GF-D8 (cell line): Measurements from ENCODE around the gene ZNF320.
"Not testable (repeated sequence)": the region's sequence is repeated elsewhere in the genome, so short reads cannot be mapped to it uniquely, and the experiment has no call there.

ENCODE experiments used
- DNase-seq: peaks from one replicate; lab custom pipeline; 2025; lab: John Stamatoyannopoulos, UW

ZNF320 gene

DNA sequence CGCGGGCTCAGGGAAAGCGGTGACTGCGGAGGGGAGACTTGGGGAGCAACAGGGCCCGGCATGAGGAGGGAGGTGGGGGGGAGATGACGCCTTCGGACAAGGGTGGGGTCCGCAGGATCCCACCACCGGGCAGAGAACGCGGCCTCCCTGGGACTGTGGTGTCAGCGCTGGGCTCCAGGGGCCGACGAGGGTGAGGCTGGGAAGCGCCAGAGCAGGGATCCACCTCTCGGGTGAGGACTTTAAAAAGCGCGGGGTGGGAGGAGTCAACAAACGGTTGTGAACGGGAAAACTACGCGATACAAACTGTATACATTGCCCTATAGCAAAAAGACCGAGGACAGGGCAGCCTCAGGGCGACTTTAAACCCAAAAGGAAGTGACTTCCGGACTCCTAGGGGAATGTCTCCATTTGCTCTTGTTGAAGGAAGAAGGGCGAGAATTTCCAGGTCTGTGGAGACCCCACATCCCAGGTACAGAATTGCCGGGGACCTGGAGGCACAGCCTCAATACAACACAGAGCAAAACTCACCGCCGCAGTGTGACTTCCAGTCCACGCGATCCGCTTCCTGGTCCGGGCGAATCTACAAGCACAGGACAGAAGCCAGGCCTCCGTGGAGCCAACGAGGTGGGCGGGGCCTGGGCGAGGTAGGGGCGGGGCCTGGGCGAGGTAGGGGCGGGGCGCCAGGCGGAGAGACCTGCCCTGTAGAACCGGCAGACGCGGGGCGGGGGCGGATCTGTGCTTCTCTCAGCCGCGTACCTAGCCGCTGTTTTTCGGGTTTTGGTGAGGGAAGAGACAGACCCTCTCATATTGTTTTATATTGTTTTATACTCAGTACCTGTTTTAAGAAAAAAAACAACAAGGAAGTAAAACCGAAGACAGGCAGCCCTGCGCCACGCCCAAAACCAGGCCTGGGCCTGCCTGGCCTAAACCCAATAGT lies 25.7 kb upstream of the ZNF320 start, which contains the start of gene ZNF888:
Gene ZNF888 (minus strand): TSS at position 588 of the 937 bp plus-strand sequence. CDS start 5,555 bp downstream, outside the sequence.
- DNase-seq: peak; percentile 60

DNA sequence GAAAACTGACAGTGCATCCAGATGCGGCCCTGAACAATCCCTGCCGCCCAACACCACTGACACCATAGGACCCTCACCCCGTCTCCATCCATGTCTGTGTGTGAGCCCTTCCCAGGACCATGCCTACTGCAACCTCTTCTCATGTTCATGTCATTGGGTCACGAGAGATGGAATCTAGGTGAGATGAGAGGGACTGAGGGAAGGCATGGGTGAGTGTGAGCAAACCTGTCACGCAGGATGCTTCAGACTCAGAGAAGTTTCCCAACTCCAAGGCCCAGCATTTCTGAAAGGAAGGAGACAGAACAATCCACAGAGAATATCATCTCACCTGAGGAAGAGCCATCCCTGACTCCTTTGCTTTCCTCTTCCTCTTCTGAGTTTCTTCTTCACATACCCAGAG lies 20.1 kb upstream of the ZNF320 start:
- DNase-seq: no peak

DNA sequence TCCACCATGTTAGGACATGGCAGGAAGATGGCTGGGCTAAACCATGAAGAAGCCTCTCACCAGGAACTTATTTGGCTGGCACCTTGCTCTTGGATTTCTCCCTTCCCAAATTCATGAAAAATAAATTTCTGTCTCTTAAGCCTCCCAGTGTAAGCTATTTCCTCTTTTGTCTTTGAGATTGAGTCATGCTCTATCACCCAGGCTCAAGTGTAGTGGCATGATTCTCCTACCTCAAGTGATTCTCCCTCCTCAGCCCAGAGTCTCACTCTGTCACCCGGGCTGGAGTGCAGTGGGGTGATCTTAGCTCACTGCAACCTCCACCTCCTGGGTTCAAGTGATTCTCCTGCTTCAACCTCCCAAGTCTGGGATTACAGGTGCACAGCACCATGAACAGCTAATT lies 13.2 kb upstream of the ZNF320 start:
- DNase-seq: no peak

DNA sequence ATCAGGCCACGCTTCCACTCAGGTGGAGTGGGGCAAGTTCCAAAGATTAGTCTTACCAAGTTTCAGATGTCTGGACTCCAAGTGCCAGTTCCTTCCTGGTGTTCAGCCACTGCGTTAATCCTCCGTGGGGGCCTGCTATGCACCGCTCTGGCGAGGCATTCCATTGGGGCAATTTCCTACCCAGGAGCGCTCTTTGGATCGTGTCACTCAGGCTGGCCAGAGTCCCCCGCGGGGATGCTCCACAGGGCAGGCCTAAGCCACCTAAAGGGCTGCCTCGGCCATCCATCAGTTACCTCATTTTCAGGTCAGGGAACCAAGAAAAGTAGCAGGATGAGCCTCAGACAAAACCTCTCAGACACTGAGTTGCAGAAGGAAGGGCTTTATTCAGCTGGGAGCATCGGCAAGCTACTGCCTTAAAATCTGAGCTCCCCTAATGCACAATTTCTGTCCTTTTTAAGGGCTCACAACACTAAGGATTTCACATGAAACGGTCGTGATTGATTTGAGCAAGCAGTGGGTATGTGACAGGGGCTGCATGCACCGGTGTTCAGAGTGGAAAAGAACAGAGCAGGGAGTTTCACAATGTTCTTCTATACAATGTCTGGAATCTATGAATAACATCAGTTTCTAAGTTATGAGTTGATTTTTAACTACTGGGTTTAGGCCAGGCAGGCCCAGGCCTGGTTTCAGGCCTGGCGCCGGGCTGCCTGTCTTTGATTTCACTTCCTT lies 6.8 kb upstream of the ZNF320 start:
- DNase-seq: not testable (repeated sequence)

DNA sequence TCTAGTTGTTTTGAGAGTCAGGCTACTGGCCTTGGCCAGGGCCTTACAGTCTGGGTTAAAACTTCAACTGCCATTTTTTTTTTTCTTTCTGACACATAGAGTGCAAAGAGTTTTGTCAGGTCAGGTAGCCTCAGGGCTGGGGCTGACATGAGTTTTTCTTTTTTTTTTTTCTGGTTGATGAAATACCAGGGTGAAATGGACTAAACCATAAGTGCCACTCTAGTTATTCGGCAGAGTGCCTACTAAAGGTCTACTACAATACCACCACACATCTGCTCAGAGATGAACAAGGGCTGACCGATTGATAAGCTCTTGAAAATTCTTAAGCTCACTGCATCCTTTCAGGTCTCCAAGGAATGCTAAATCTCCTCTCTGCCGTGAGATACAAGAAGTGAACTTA lies 4.4 kb upstream of the ZNF320 start:
- no peak for DNase-seq

DNA sequence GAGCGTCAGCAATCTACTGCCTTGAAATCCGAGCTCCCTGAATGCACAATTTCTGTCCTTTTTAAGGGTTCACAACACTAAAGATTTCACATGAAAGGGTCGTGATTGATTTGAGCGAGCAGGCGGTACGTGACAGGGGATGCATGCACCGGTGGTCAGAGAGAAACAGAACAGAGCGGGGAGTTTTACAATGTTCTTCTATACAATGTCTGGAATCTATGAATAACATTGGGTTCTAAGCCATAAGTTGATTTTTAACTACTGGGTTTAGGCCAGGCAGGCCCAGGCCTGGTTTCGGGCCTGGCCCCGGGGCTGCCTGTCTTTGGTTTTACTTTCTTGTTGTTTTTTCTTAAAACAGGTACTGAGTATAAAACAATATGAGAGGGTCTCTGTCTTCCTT lies 1.2 kb upstream of the ZNF320 start:
- DNase-seq: not testable (repeated sequence)

DNA sequence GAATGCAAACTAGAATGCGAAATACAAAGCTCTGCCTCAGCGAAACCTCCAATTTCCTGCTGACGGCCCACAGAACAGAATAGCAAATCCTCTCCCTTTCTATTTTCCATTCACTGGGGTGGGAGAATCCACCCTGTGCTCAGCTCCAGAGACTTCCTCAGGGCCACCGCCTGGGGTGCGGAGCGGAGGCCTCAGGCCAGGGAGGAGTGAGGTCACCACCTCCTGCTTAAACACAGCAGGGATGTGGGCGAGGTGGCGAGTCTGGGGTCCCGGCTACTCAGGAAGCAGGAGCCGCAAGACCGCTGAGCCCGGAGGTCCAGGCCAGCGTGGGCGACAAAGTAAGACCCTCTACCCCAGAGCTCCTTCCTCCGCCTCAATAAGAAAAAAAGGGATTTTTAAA lies 666 bp upstream of the ZNF320 start:
- DNase-seq: no peak

DNA sequence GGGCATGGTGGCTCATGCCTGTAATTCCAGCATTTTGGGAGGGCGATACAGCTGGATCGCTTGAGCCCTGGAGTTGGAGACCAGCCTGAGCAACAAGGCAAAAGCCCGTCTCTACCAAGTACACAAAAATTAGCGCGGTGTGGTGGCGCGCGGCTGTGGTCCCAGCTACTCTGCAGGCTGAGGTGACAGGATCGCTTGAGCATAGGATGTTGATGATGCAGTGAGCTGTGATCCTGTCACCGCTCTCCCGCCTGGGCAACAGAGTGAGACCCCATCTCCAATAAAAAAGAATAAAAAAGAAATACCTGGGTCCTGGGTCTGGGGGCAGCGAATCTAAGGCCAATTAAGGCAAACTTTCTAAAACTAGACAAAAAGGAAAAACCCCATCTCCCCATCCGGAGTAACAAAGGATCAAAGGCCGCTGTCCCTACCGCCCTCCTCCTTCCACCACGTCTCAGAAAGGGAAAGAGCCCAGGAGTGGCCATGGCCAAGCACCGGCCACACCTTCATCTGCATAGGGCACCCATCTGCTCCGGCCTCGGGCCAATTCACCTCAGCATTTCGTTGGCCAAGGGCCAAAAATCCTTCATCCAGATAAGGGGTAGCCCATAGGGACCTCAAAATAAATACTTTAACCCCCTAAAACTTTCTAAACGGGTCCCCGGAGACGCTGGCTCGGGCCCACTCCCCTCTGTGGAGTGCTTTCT lies 851 bp downstream of the ZNF320 start:
- no peak for DNase-seq

DNA sequence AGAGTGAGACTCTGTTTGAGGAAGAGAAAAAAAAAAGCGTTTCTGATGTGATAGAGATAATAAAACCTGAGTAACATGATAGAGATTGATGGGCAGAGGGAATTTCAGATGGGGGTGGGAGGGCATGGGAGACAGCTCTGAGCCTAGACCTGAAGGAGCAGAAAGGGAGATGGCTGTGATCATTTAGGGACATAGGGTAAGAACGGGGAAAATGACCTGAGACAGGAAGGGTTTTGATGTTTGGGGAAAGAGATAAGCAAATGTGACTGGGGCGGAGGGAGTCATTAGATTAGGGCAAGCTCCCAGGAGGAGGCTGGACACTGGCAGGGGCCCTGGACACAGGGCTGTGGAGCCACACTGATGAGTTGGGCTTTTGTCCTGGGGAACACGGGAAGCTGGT lies 6.1 kb downstream of the ZNF320 start:
- DNase-seq: no peak

DNA sequence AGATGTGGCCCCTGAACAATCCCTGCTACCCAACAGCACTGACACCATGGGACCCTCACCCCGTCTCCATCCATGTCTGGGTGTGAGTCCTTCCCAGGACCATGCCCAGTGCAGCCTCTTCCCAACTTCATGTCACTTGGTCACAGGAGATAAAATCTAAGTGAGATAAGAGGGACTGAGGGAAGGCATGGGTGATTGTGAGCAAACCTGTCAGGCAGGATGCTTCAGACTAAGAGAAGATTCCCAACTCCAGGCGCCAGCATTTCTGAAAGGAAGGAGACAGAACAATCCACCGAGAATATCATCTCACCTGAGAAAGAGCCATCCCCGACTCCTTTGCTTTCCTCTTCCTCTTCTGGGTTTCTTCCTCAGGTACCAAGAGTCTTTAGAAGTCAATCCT lies 7.5 kb downstream of the ZNF320 start:
- no peak for DNase-seq

DNA sequence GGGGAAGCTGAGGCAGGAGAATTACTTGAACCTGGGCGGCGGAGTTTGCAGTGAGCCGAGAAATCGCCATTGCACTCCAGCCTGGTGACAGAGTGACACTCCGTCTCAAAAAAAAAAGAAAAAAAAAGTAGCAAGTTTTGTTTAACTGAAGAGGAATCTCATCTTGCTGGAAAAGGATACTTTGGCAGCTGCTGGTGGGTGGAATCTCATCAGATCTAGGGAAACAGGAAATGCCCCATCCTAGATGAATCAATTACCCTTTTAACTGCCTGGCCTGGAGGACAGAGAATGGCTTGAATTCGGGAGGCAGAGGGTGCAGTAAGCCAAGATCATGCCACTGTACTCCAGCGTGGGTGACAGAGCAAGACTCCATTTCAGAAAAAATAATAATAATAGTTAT lies 8.4 kb downstream of the ZNF320 start:
- no peak for DNase-seq

DNA sequence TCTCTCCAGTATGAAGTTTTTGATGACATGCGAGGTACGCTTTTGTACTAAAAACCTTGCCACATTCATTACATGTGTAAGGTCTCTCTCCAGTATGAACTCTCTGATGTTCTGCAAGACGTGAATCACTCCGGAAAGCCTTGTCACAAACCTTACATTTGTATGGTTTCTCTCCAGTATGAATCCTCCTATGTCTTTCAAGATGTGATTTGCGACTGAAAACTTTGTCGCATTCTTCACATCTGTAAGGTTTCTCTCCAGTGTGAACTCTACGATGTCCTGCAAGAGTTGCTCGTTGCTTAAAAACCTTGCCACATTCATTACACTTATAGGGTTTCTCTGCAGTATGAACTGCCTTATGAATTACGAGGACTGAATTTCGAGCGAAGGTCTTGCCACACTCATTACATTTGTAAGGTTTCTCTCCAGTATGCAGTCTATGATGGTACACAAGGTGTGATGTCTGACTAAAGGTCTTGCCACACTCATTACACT lies 16.5 kb downstream of the ZNF320 start:
- no peak for DNase-seq

DNA sequence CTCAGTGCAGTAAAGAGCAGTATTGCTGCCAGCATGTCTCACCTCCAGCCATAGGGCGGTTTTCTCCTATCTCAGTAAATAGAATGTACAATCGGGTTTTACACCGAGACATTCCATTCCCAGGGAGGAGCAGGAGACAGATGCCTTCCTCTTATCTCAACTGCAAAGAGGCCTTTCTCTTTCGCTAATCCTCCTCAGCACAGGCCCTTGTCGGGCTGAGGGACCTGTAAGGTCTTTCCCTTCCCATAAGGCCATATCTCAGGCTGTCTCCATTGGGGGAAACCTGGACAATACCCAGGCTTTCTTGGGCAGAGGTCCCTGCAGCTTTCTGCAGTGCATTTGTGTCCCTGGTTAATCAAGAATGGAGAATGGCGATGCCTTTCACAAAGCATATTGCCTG lies 24.4 kb downstream of the ZNF320 start:
- DNase-seq: not testable (repeated sequence)

DNA sequence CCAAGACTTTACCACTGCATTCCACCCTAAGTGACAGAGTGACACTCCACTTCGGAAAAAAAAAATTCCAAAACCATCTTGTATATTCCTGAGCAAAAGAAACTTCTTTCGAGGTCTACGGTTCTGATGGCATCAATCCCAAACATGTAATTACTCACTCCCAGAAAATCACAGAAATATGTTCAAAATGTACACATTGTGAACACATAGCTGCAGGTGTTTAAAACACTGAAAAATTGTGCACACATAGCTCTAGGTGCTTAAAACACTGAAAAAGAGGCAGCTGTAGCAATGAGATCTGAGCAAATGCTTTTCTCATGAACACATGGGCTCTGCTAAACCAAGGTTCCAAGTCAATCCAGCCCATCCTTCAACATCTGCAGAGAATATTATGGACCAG lies 26.0 kb downstream of the ZNF320 start:
- DNase-seq: no peak

DNA sequence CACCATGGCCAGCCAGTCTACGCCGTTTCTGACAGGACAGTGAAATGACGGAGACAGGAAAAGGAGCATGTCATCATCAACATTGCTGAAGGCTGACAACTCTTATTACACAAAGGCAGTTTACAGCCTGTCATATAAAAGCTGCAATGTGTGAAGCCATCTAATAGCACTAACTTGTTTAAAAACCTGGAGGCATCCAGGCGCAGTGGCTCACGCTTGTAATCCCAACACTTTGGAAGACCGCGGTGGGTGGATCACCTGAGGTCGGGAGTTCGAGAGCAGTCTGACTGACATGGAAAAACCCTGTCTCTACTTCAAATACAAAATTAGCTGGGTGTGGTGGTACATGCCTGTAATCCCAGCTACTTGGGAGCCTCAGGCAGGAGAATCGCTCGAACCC lies 29.4 kb downstream of the ZNF320 start:
- DNase-seq: not testable (repeated sequence)

DNA sequence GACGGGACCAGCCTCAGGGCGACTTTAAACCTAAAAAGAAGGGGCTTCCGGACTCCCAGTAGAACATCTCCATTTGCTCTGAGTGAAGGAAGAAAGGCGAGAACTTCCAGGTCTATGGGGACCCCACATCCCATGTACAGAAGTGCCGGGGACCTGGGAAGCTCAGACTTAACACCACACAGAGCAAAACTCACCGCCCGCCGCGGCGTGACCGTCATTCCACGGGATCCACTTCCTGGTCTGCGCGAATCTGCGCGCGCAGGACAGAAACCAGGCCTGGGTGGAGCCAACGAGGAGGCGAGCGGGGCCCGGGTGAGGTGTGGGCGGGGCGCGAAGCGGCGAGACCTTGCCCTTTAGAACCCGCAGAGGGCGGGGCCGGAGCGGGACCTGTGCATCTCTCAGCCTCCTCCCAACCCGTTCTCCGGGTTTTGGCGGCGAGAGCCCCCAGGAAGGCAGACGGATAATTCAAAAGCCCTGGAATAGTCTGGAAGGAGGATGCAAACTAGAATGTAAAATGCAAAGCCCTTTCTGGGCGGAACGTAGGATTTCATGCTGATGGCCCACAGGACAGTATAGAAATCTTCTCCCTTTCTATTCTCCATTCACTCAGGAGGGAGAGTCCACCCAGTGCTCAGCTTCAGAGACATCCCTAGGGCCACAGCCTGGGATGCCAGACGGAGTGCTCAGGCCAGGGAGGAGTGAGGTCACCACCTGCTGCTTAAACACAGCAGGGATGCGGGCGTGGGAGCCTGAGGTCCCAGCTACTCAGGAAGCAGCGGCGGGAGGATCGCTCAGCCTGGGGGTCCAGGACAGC lies 39.9 kb downstream of the ZNF320 start, which contains the start of gene ZNF468:
Gene ZNF468 (minus strand): TSS at position 242 of the 814 bp plus-strand sequence. CDS start 3,347 bp downstream, outside the sequence.
- peak; percentile 3 for DNase-seq

DNA sequence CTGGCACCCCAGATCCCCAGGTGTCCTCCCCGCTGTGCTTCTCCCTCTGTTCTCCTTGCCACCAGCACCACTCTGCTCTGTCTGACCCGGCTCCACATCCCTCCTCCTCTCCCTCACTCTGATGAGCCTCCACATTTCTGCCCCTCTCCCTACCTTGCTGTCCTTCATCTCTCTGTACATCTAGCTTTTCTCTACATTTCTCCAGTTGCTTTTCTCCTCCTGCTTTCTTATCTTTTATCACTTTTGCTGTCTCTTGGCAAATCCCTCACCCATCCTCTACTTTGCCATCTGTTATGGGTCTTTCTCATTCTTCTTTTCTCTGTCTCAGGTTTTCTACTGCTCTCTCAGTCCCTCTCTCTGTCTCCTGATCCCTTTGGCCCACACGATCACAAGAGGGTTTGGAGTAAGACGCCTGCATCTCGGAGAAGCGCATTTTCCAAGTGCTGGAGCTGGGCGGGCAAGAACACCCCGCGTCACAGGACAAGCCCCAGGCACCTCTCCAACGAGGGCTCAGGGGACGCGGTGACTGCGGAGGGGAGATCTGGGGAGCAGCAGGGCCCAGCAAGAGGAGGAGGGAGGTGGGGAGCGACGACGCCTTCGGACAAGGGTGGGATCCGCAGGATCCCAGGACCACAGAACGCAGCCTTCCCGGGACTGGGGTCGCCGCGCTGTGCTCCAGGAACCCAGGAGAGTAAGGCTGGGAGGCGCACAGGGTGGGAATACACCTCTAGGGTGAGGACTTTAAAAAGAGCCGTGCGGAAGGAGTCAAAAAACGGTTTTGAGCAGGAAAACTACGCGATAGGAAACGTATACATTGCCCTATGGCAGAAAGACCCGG lies 40.7 kb downstream of the ZNF320 start:
- DNase-seq: not testable (repeated sequence)
